Adipocyte (in vitro differentiated cells): ENCODE results near the gene DLEC1.
A peak's percentile ranks its signal among the peaks of the same experiment; 100 is the strongest.

Source experiments
- DNase-seq: peaks from one replicate; pipeline ENCODE4 v3.0.0-alpha.2; 2015; ENCODE audit warnings: low read depth
- H3K27me3 ChIP-seq: replicated peaks from 2 replicates; pipeline ENCODE4 v1.7.0; 2013; ENCODE audit warnings: mild to moderate bottlenecking, low read length, moderate library complexity; ENCODE audit not compliant: control insufficient read depth, insufficient read depth
- H3K36me3 ChIP-seq: 2 replicates; pipeline ENCODE4 v1.7.0; 2013; ENCODE audit warnings: low read length, mild to moderate bottlenecking, moderate library complexity; ENCODE audit not compliant: control insufficient read depth, insufficient read depth, severe bottlenecking
- H3K4me1 ChIP-seq: 2 replicates; pipeline ENCODE4 v1.7.0; 2013; ENCODE audit warnings: mild to moderate bottlenecking, low read length, moderate library complexity; ENCODE audit not compliant: control insufficient read depth, insufficient read depth
- H3K4me3 ChIP-seq: 2 replicates; pipeline ENCODE4 v1.7.0; 2013; ENCODE audit warnings: mild to moderate bottlenecking, low read length, moderate library complexity
- H3K9ac ChIP-seq: 2 replicates; pipeline ENCODE4 v1.7.0; 2013; ENCODE audit warnings: mild to moderate bottlenecking, low read length, moderate library complexity
- H3K9me3 ChIP-seq: 2 replicates; pipeline ENCODE4 v1.7.0; 2013; ENCODE audit warnings: mild to moderate bottlenecking, low read length, moderate library complexity; ENCODE audit not compliant: control insufficient read depth

DLEC1 gene

DNA sequence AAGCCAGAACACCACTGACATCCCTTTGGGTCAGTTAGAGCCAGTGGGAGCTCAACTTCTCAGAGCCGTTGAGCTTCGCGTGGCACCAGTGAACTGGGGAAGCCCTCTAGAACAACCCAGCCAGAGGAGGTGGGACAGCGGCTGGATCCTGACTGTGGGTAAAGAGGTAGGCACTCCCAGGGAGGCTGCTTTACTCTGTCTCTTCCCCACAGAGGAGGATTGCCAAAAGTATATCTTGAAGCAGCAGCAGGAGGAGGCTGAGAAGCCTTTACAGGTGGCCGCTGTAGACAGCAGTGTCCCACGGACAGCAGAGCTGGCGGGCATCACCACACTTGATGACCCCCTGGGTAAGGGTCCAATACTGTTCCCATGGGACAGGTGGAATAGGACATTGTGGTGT, 100.6 kb downstream of the DLEC1 start:
- Histone ChIP-seq H3K4me1 (peaks cover 32% of the 10 kb centered on the region), H3K4me3 (peak overlapping the region; percentile 92), H3K27me3 (no peaks in the 10 kb centered on the region), H3K9ac (peak overlapping the region; percentile 93), H3K36me3 (peaks cover 19% of the 10 kb centered on the region), H3K9me3 (no peaks in the 10 kb centered on the region)
- no peak for DNase-seq

DNA sequence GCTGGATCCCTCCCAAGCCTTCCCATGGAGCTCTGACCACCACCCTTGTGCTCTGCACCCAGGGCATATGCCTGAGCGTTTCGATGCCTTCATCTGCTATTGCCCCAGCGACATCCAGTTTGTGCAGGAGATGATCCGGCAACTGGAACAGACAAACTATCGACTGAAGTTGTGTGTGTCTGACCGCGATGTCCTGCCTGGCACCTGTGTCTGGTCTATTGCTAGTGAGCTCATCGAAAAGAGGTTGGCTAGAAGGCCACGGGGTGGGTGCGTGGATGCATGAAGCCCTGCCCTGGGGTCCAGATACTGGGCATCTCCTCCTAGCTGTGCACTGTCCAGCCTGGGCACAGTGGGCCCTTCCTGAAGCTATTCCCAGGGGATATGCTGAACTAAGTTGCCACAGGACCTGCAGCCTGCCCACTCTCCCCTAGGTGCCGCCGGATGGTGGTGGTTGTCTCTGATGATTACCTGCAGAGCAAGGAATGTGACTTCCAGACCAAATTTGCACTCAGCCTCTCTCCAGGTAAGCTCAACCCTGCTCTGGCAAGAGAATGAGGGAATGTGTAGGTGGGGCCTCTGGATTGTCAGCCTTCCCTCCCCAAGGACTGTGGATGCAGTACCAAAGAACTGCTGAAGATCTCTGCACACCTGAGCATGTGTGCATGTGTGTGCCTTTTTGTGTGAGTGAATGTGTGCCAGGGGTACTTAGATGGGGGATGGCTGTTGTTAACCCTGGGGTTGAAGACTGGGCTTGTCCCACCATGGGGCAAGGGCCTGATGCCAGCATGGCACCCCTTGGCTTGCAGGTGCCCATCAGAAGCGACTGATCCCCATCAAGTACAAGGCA, 101.5 kb downstream of the DLEC1 start:
- no peaks in the 10 kb centered on the region for H3K9me3 ChIP-seq
- H3K27me3 ChIP-seq, result no peaks in the 10 kb centered on the region
- no peak overlapping the region for H3K4me3 ChIP-seq
- peaks cover 19% of the 10 kb centered on the region for H3K36me3 ChIP-seq
- DNase-seq, result no peak
- H3K9ac ChIP-seq, result no peak overlapping the region
- peaks cover 24% of the 10 kb centered on the region for H3K4me1 ChIP-seq

DNA sequence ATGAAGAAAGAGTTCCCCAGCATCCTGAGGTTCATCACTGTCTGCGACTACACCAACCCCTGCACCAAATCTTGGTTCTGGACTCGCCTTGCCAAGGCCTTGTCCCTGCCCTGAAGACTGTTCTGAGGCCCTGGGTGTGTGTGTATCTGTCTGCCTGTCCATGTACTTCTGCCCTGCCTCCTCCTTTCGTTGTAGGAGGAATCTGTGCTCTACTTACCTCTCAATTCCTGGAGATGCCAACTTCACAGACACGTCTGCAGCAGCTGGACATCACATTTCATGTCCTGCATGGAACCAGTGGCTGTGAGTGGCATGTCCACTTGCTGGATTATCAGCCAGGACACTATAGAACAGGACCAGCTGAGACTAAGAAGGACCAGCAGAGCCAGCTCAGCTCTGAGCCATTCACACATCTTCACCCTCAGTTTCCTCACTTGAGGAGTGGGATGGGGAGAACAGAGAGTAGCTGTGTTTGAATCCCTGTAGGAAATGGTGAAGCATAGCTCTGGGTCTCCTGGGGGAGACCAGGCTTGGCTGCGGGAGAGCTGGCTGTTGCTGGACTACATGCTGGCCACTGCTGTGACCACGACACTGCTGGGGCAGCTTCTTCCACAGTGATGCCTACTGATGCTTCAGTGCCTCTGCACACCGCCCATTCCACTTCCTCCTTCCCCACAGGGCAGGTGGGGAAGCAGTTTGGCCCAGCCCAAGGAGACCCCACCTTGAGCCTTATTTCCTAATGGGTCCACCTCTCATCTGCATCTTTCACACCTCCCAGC, 102.4 kb downstream of the DLEC1 start:
- DNase-seq, result no peak
- H3K9me3 ChIP-seq, result peaks cover 3% of the 10 kb centered on the region
- peaks cover 19% of the 10 kb centered on the region for H3K36me3 ChIP-seq
- no peak overlapping the region for H3K4me3 ChIP-seq
- H3K9ac ChIP-seq, result no peak overlapping the region
- H3K4me1 ChIP-seq, result peaks cover 19% of the 10 kb centered on the region
- H3K27me3 ChIP-seq, result no peaks in the 10 kb centered on the region

DNA sequence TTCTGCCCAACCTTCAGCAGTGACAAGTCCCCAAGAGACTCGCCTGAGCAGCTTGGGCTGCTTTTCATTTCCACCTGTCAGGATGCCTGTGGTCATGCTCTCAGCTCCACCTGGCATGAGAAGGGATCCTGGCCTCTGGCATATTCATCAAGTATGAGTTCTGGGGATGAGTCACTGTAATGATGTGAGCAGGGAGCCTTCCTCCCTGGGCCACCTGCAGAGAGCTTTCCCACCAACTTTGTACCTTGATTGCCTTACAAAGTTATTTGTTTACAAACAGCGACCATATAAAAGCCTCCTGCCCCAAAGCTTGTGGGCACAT, 102.9 kb downstream of the DLEC1 start:
- H3K36me3 ChIP-seq, result peaks cover 19% of the 10 kb centered on the region
- no peak for DNase-seq
- H3K4me3 ChIP-seq, result no peak overlapping the region
- H3K4me1 ChIP-seq, result peaks cover 19% of the 10 kb centered on the region
- peaks cover 6% of the 10 kb centered on the region for H3K9me3 ChIP-seq
- H3K9ac ChIP-seq, result no peak overlapping the region
- H3K27me3 ChIP-seq, result no peaks in the 10 kb centered on the region

DNA sequence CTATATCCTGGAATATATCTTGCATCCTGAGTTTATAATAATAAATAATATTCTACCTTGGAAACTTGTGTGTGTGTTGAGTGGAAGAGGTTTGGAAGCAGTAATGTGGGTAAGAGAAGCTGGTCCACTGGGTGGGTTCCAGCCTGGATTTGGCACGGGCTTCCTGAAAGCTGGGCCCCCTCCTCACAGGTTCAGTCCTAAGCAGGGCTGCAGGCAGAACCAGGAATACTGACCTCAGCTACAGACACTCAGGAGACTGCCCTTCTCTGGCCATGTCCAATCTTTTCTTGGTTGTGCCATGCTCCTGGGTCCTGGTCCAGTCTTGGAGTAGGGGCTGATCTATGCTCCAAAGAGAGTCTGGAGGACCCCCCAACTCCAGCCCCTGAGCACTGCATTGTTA, 104.0 kb downstream of the DLEC1 start:
- H3K9ac ChIP-seq, result no peak overlapping the region
- H3K4me1 ChIP-seq, result peaks cover 14% of the 10 kb centered on the region
- H3K4me3 ChIP-seq, result no peak overlapping the region
- H3K9me3 ChIP-seq, result peaks cover 11% of the 10 kb centered on the region
- no peaks in the 10 kb centered on the region for H3K27me3 ChIP-seq
- H3K36me3 ChIP-seq, result peaks cover 19% of the 10 kb centered on the region
- DNase-seq, result no peak

DNA sequence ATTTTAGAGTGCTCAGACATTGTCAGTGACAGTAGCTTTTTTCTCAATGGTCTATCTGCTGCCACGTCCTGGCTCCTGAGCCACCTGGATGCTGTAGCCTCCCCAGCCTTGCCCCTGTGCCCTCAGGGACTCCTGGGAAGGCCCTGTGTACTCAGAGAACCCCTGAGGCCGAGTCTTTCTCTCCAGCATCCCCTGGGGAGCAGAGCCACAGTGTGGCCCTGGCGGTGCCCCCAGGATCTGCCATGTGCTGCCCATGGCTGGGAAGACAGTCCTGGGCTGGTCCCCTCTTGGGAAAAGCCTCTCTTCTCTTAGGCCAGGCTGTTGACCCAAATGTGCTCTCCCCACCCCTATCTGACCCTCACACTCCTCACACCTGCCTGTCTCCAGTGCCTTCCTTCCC, 104.5 kb downstream of the DLEC1 start:
- H3K4me3 ChIP-seq, result no peak overlapping the region
- DNase-seq, result no peak
- peaks cover 11% of the 10 kb centered on the region for H3K9me3 ChIP-seq
- peaks cover 19% of the 10 kb centered on the region for H3K36me3 ChIP-seq
- no peak overlapping the region for H3K9ac ChIP-seq
- peaks cover 11% of the 10 kb centered on the region for H3K4me1 ChIP-seq
- no peaks in the 10 kb centered on the region for H3K27me3 ChIP-seq

DNA sequence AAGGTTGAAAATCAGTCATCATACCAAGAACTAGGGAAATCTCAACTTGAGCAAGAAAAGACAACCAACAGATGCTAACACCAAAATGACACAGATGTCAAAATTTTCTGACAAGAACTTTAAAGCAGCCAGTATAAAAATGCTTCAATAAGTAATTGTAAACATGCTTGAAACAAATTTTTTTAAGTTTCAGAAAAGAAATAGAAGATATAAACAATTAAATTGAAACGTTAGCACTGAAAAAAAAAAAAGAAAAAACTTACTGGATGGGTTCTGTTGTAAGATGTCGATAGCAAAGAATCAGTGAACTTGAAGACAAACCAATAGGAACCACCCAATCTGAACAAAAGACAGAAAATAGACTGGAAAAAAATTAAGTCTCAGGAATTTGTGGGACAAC, 107.5 kb downstream of the DLEC1 start:
- Histone ChIP-seq H3K9me3 (peaks cover 11% of the 10 kb centered on the region), H3K4me1 (no peaks in the 10 kb centered on the region), H3K36me3 (peaks cover 9% of the 10 kb centered on the region), H3K4me3 (no peak overlapping the region), H3K27me3 (no peaks in the 10 kb centered on the region), H3K9ac (no peak overlapping the region)
- DNase-seq, result no peak

DNA sequence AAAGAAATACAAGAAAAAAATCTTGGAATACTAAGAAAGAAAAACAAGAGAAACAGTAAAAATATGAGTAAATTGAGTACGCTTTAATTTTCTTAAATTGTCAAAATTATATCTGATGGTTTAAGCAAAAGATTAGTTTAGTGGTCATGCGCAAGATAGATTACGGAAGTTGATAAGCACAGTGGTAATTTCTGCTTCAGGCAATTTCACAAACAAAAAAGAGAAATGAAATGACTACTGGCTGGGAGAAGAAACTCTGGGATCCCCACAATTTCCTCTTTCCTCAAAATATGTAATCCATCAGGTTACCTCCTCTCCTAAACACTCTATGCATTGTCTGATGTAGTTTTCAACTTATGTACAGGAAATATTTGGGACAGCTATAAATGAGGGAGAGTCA, 108.4 kb downstream of the DLEC1 start:
- Histone ChIP-seq H3K27me3 (no peaks in the 10 kb centered on the region), H3K4me3 (no peak overlapping the region), H3K9ac (no peak overlapping the region), H3K4me1 (no peaks in the 10 kb centered on the region), H3K9me3 (peaks cover 11% of the 10 kb centered on the region), H3K36me3 (no peaks in the 10 kb centered on the region)
- no peak for DNase-seq

DNA sequence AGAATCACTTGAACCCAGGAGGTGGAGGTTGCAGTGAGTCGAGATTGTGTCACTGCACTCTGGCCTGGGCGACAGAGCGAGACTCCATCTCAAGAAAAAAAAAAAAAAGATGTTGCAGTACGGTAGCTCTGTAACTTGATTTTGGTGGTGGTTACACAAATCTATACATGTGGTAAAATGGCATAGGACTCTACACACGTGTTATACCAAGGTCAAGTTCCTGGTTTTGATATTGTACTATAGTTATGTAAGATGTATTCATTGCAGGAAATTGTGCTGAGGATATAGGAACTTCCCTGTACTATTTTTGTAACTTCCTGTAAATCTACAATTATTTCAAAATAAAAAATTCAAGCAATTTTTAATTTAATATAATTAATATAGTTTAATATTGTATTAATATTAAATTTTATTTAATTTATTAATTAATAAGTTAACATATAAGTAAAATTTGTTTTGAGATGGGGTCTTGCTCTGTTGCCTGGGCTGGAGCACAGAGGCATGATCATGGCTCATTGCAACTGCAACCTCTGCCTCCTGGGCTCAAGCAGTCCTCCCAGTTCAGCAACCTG, 109.4 kb downstream of the DLEC1 start:
- DNase-seq, result no peak
- no peak overlapping the region for H3K4me3 ChIP-seq

DNA sequence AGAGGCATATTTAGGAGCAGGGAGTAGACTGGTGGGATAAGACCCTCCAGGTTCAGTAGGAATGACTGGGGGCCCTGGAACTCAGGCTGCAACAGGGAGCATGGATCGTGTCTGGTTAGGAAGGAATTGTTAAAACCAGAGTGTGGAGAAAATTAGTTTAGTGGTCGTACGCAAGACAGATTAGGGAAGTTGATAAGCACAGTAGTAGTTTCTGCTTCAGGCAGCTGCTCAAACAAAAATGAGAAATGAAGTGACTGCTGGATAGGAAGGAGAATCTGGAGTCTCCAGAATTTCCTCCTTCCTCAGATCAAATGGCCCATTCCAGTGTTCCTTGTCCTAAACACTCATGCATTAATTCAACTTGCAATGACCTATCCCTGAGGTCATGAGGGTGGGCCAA, 110.7 kb downstream of the DLEC1 start:
- no peaks in the 10 kb centered on the region for H3K36me3 ChIP-seq
- no peaks in the 10 kb centered on the region for H3K27me3 ChIP-seq
- no peak for DNase-seq
- H3K4me1 ChIP-seq, result peaks cover 13% of the 10 kb centered on the region
- H3K4me3 ChIP-seq, result no peak overlapping the region
- peaks cover 11% of the 10 kb centered on the region for H3K9me3 ChIP-seq
- H3K9ac ChIP-seq, result no peak overlapping the region

More for the DNA sequence above, 109.4 kb downstream of the DLEC1 start:
- H3K4me1 ChIP-seq, result peaks cover under 1% of the 10 kb centered on the region
- H3K9ac ChIP-seq, result no peak overlapping the region
- no peaks in the 10 kb centered on the region for H3K27me3 ChIP-seq
- H3K36me3 ChIP-seq, result no peaks in the 10 kb centered on the region
- H3K9me3 ChIP-seq, result peaks cover 11% of the 10 kb centered on the region

DNA sequence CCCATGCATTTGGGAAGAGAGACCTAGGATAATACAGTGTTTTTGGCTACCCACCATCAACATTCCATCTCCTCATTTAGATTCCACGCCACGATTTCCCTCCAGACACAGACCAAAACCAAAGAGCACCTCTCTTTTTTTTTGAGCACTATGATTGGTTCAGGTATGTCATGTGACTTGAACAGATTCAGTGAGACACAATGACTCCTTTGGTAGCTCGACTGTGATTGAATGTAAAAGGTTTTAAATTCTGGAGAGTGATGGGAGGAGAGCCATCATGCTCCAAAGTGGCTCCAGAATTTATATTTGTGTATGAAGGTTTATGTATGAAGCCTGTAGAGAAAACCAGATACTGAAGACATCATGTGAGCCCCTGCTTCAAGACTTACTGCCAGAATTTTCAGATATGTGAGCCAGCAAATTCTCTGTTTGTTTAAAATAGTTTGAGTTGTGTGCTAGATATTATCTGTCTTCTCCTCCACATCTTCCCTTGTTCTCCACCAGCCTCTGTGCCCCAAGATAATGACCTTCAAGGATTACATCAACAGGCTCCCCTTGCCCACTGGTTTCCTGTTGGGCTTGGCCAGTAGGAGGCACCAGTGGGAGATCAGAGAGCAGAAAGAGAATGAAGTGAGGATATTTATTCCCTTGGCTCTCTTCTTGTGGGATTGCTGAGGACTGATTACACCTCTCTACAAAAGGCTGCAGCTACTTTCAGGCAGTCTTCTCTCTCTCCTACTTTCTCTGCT, 111.9 kb downstream of the DLEC1 start:
- peaks cover 14% of the 10 kb centered on the region for H3K4me1 ChIP-seq
- H3K9ac ChIP-seq, result no peak overlapping the region
- H3K36me3 ChIP-seq, result no peaks in the 10 kb centered on the region
- no peaks in the 10 kb centered on the region for H3K27me3 ChIP-seq
- DNase-seq, result no peak
- peaks cover 11% of the 10 kb centered on the region for H3K9me3 ChIP-seq
- H3K4me3 ChIP-seq, result no peak overlapping the region
